Measurements from ENCODE around the gene ACTN1.
"Not testable (repeated sequence)": the region's sequence is repeated elsewhere in the genome, so short reads cannot be mapped to it uniquely, and the experiment has no call there.

Gene ACTN1

DNA sequence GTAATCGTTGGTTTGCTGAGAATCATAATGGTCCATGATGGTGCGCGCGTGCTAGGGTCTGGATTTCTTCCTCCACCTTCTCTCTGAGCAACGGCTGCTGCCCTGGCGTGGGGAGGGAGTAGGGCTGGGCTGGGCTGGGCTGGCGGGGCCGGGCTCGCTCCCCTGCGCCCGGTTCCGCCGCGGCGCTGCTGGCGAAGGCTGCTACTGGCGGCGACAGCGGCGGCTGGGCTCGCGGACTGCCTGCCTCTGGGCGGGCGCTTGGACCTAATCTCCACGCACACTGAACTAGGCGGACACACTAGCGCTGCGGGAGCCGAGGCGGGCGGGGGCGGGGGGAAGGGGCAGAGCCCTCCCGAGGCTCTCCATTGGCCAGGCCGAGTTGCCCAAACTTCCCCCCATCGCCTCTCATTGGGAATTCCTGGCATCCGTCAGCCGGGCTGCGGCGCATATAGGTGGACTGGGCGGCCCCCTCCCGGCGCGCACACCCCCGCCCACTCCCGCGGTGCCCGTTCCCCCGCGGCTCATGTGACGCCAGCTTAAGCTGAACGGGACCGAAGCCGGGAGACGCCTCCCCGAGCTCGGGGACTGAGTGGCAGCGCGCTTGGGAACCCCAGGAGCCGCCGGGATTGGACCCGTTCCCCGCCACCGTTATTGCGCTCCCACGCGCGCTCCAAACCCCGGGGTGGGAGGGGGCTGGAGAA, at the start of gene ACTN1:
TSS of gene ACTN1 (minus strand) at position 282 of the 701 bp plus-strand sequence. CDS start at position 36, 246 bp downstream.
- FAIRE-seq: peak; percentile 33

DNA sequence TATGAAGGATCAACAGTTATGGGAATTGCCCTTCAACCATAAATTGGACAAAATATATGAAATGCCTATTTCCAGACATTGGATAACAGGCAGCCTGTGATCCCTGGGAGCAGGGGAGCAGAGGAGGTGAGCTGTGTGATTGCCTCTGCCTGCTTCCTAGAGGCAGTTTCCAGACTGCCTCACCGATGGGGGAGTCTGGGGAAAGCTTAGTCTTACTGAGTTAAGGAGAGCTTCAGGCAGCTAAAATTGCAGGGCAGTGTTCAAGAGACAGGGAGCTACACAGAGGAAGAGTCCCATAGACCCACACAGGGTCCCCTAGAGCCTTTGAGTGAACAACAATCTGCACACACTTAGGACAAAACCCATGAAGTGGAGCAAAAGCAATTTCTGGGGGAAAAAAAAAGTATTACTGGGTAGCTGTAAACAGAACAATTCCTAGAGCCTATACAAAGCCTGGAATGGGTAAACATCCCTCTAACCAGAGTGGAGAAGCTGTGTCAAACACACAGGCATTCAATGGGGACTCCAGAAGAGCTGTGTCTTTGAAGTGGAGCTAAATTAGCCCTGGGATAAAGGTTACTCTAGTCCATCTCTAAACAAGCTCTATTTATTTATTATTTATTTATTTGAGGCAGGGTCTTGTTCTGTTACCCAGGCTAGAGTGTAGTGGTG, 48.3 kb upstream of the ACTN1 start:
- no peak for FAIRE-seq

DNA sequence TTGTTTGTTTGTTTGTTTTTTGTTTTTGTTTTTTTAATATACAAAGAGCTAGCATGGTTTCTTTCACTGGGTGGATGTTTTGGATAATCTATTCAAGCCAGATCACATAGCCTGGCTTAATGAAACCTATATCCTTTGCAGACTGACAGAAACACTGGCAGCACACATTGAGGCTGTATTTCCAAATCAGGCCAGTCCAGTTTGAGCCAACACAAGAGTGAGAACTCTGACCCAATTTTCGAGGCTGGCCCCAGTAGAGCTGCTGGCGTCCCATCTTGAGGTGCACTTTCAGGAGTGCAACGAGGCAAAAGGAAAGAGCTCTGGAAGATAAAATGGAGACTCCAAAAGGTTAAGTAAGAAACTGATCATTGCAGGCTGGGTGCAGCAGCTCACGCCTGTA, 43.9 kb upstream of the ACTN1 start:
- no peak for FAIRE-seq

DNA sequence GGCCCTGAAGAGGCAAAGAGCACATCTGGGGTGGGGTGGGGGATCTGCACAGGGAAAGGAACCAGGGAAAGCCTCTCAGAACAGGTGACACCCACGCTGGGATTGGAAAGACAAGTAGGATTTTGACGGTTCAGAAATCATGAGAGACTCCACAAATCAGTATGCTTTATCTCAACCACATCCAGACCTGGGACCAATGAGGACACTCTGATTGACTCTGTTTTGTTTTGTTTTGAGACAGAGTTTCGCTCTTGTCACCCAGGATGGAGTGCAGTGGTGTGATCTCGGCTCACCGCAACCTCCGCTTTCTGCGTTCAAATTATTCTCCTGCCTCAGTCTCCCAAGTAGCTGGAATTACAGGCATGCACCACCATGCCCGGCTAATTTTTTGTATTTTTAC, 43.0 kb upstream of the ACTN1 start:
- FAIRE-seq: not testable (repeated sequence)

DNA sequence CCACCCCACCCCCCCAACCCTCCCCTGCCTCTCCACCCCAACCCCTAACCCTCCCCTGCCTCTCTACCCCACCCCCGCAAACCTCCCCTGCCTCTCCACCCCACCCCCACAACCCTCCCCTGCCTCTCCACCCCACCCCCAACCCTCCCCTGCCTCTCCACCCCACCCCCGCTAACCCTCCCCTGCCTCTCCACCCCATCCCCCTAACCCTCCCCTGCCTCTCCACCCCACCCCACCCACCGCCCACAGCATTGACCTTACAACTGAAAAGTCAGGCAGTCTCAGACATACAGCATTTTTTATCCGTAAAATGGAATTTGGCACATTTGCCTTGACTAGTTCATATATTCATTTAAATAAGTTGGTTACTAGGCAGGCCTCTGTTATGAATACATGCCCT, 38.6 kb upstream of the ACTN1 start:
- FAIRE-seq: no peak

DNA sequence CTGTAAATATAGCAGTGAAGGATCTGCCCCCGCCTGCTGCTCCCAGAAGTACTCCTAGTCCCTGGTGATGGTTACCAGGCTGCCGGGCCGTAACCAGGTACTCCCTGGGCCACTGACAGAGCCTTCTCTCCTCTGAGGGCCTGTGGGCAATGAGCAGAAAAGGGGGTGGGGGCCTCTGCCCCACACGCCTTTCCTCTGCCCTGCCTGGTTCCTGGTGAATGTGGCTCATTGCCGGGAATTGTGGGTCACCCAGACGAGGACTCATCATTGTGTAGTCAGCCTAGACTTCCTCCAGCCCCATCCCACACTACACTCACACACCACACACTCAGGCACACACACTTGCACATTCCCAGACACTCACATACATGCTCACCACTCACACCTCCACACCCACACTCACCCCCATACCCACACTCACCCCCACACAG, 35.7 kb upstream of the ACTN1 start:
- no peak for FAIRE-seq

DNA sequence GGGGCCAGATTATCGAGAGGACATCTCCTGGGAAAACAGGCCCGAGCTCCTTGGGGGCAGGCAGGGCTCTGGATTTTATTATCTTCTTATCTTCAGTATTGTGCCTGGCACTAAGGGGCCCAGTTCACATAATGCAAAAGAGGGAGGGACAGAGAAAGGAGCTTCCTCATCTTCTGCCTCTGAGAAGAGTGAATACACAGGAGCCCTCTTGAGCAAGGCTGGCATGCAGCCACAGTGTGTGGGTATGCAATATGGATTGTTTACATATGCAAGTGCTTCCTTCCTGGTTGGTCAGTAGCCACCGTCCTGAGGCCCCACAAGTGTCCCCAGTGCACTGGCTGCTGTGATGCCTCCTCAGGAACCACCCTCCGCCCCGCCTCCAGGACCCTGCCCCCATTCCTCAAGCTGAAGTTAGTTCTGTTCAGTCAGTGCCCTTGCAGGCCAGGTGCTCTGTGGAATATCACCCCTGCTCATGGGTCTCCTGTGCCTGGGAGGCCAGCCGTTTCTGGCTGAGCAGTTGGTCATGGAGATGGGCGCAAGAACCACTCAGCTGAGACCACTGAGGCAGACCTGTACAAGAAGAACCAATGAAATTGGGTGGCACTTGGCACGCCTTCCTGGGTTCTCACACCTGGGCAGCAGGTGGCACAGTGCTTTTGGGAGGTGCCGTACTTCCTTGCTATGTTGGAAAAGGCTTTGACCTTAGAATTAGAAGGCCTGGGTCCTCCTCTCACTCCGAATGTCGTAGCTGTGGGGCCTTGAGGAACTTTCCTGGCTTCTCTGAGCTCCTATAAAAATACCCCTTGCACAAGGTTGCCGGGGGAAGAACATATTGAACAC, 35.1 kb upstream of the ACTN1 start:
- no peak for FAIRE-seq

DNA sequence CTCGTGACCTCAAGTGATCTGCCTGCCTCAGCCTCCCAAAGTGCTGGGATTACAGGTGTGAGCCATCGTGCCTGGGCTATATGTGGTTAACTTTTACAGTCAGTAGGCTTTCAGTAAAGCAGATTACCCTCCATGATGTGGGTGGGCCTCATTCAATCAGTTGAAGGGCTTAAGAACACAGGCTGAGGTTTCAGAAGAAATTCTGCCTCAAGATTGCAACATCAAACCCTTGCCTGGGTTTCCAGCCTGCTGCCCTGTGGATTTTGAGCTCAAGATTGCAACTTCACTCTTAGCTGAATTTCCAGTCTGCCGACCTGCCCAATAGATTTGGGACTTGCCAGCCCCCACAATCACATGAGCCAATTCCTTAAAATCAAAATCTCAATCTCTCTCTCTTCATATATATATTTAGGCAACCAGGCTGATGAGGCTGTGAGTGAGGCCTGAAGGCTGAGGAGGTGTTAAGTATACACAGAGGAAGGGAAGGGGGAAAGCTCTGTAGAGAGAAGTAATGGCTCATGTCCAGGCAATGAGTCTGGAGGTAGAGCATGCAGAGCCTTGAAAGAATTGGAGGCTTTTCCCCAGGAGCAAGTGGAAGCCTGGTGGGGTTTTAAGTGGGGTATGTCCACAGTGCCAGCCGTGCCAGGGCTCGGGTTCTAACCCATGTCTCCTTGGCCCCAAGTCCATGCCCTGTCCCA, 33.3 kb upstream of the ACTN1 start:
- no peak for FAIRE-seq

DNA sequence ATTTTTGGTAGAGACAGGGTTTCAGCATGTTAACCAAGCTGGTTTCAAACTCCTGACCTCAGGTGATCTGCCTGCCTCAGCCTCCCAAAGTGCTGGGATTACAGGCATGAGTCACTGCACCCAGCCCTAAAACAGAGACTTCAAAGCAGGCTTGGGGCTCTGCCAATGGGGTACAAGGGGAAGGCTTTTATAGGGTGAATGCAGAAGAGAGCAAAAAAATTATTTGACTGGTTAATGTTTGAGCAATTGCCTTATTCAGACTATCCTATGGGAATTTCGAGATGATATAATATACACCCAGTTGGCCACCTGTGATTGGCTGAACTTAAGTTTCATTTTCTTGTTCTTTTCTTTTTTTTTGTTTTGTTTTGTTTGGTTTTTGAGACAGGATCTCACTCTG, 31.5 kb upstream of the ACTN1 start:
- FAIRE-seq: no peak

DNA sequence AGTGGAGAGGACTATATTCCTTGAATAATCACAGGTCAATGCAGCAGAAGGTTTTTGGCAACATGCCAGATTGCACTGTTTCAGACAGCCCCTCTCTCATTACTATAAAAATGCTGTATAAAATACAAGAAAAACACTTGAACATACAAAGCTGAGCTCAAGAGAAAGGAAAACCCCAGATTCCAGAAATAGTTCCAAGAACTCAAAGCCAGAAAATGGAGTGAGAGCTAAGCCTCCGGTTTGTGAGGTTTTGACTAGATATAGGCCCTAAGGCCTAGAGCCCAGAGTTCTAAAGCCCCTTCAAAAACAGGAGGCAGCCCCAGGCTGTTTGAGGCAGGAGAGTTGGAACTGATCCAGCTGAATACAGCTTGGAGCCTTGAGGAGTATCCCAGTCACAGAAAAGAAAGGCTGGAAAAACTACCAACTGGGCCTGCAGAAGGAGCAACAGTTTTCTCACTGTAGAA, 29.4 kb upstream of the ACTN1 start:
- no peak for FAIRE-seq

DNA sequence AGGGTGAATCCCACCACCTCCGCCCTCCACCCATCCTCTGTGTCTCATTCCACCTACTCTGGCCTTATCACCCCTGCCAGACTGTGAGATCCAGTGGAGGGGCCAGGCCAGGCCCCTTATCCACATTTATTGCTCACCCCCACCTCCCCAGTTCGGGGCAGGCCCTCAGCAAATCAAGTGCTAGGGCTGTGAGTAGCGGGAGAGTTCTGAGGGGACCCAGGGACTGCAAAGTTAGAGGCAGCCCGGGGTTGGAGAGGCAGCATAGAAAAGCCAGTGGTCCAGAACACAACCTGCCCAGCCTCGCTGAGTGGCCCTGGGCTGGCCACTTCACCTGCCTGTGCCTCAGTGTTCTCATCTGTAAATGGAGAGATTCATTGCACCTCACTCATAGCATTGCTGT, 27.2 kb upstream of the ACTN1 start:
- no peak for FAIRE-seq

DNA sequence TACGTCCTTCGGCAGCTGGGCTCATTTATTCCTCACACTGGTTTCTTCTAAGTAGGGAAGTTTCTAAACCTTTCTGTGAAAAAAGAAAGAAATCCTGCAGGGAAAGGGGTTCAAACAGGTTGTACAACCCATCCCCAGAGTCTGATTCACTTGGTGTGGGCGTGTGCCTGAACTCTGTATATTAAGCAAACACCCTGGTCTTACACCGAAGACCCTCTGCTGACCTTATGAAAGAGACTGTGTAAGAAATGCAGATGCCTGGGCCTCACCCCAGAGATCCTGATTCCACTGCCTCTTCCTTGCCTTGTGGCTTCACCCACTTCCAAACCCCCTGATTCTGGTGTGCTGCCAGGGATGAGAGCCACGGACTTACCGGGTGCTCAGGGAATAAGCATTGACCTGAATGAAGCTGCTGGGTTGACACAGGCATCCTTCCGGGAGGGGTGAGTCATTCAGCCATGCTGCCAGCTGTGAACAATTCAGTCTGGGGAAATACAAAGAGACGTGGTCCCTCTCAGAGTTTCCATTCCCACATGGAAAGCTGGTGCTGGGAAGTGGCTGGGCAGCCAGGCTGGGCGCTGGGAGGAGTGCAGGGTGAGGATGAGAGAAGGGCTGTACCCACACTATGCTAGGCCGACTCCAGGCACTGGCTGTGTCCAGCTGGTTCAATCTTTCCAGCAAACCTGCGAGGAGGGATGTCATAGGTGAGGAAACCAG, 26.5 kb upstream of the ACTN1 start:
- FAIRE-seq: no peak

DNA sequence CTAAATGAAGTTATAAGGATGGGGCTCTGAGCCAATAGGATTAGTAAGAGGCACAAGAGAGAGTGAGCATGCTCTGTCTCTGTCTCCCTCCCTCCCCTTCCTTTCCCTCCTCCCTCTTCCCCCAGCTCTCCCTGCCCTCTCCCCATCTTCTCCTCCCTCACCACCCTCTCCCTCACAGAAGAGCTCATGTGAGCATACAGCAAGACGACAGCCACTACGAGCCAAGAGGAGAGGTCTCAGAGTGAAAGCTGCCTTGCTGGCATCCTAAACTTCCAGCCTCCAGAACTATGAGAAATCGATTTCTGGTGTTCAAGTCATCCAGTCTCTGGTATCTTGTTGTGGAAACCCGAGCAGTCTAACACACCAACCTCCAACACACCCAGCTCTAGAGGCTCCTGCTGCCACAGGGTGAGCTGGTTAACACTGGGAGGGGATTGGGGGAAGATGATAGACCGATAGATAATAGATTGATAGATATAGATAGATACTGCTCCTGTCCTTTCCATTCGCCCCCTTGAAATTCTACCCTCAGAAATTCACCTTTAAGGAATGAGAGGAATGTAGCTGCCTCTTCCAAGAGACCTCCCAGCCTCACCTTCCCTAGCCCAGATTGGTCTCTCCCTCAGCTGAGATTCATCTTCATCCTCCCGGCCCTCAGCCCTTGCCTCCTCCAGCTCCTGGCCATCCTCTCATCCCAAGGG, 25.8 kb upstream of the ACTN1 start:
- no peak for FAIRE-seq

DNA sequence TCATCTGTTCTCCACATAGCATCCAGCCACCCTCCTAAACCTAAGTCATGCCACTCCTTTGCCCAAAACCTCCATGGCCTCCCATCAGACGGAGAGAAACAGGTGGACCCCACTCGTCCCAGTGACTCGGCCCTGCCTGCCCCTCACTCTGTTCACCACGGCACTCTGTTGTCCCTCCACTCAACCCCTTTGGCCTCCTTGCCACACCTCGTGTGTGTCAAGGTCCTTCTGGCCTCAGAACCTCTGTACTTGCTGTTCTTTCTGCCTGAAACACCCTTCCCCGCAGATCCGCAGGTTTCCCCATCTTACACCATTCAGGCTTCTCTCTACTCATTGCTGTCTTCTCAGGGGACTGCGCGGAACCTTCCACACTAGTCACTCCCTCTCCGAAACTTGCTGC, 24.5 kb upstream of the ACTN1 start:
- FAIRE-seq: no peak

DNA sequence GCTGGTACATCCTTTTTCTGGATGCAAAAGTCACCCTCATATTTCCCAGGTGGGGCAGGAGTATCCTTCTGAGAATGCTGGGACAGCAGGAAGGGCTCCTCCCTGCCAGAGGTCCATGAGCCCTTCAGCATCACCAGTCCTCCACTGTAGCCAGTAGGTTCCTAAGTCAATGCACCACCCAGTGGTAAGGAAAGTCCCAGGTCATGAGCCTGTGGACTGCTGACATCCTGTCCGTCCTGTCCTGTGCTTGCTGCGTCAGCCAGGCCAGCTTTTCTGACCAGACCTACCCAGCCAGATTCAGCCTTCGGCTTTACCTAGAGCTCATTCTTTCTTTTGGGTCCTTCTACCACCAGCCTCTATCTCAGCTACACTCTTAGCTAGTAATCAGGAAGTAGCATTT, 23.0 kb upstream of the ACTN1 start:
- no peak for FAIRE-seq

DNA sequence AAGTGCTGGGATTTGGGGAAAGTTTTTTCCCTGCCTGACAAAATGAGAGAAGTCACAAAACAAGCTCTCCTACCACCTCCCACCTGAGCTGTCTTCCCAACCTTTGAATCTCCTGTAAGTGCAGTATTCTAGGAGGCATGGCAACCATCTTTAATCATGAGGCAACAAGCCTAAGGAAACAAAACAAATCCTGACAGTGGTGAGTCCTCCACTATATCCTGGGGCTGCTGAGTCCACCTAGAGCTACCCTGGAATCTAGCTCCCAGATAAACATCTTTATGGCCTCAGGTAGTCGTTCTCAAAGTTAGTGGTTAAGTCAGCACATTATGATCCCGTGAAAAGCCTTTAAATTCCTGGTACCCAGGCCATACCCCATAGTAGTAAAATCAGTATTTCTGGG, 22.3 kb upstream of the ACTN1 start:
- FAIRE-seq: no peak

DNA sequence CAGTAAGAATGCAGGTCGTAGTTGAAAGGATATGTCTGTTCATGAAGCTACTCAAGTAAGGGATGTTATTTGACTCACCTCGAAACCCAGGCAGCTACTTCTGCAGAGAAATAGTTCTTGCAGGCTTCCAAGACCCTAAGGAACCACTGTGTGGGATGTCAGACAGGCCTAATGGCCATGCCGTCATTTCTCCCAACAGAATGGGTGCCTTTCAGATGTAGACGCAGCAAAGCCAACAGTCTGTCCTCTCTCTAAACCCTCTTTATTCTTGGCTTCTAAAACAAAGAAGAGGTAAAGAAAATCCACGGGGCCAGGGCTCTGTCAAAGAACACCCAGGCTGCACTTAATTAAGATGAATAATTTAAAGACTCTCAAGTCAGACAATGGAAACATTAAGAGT, 19.0 kb upstream of the ACTN1 start:
- FAIRE-seq: no peak

DNA sequence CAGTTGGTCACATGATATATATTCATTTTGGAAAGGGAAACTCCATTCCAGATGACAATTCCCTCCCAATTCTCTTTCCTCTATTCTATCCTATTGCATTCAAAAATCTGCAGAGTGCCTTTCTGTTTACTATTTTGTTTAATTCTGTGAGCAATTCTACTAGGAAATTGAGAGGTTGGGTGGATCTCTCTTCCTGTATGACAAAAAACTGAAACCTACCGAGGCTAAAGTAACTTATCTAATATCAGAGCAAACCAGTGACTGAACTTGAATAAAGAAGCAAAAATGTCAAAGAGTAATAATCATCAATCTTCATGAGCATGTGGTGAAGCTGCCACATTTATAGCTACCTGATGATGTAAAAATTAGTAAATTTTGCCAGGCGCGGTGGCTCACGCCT, 16.6 kb upstream of the ACTN1 start:
- FAIRE-seq: no peak

DNA sequence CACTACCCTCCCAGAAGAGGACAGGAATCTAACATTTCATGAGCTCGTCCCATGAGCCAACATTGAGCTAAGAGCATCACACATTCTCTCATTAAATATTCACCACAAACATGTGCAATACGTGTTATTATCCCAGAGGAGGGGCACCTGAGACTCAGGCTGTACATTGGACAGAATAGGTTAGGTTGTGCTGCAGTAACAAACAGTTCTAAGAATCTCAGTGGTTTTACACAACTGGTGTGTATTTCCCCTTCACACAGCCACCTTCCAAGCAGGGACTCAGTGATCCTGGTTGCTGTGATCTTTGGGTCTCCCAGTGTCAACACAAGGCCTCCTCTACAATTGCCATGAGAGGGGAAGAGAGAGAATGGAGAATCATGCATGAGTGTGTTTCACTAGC, 15.0 kb upstream of the ACTN1 start:
- FAIRE-seq: no peak

DNA sequence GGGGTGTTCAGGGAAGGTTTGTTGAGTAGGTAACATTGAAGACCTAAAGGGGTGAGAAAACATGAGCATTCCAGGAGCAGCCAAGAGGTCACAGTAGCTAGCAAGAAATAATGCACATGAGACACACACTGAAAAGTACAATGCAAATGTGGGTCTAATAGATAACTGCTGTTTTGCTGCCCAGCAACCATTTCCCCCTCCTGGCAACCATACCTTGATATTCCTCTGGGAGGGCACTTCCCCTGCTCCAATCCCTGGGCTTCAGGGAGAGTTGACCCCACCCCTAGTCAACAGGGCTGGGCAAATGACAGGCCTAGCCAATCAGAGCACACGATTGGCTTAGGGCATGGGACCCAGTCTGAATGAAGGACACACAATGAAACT, 8.5 kb upstream of the ACTN1 start:
- peak; percentile 46 for FAIRE-seq

DNA sequence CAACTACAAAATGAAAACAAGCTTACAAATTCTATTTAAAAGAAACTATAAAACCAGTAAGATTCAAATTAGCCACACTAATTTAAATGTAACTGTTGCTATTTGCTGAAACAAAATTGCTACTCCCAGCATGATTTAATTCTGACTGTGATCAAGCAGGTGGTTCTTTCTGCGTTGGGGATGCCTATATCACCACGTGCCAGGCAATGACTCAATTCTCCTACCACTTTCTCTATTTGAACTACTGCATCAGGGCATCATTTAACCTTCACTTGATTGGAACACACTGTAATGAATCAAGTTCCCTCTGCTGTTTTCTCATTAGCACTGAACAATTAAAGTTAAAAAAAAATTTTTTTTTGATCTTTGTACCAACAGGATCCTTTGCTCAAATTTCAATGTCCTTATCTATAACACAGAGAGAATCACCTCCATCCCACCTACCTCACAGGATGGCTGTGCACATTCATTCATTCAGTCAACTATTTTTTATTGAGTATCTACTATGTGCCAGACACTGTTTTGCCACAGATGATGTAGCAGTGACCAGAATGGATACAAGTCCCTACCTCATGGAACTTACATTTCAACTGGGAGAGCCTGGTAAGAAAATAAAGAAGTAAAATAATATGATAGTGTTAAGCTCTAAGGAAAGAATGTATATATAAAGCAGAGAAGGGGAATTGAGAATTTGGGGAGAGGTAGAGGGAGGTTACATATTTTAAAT, 8.0 kb upstream of the ACTN1 start:
- FAIRE-seq: no peak
